Astrocyte (in vitro differentiated cells and primary cell): ENCODE measurements around the gene SLC38A1.

ENCODE experiments used
- EZH2 ChIP-seq: IDR thresholded peaks from 2 replicates; pipeline ENCODE4 v1.6.1; 2012; ENCODE audit warnings: mild to moderate bottlenecking, low read length, inconsistent platforms; ENCODE audit not compliant: insufficient read depth
- TF ChIP-seq, protein P1 (sequence below): IDR thresholded peaks from 2 replicates; pipeline ENCODE4 v1.5.1; 2011; ENCODE audit warnings: low read depth, mild to moderate bottlenecking, inconsistent platforms, low read length, moderate library complexity; ENCODE audit not compliant: insufficient read depth

DNA sequence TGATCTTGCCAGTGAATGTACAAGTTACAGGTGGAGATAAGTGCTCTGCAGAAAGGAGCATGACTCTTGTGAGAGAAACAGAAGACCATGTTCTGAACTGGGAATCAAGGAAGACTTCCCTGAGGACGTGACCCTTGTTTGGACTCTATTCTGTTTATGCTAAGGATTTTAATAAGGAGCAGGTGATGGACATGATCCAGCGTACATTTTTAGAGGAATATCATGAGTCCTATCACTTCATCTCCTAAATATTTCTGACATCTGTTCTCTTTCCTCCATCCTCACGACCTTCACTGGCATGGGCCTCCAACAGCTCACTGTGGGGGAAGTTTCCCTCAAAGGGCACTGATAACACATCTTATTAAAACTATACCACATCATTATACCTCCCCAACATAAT is 7.9 kb upstream of the SLC38A1 start:
- TF ChIP-seq, protein P1, sequence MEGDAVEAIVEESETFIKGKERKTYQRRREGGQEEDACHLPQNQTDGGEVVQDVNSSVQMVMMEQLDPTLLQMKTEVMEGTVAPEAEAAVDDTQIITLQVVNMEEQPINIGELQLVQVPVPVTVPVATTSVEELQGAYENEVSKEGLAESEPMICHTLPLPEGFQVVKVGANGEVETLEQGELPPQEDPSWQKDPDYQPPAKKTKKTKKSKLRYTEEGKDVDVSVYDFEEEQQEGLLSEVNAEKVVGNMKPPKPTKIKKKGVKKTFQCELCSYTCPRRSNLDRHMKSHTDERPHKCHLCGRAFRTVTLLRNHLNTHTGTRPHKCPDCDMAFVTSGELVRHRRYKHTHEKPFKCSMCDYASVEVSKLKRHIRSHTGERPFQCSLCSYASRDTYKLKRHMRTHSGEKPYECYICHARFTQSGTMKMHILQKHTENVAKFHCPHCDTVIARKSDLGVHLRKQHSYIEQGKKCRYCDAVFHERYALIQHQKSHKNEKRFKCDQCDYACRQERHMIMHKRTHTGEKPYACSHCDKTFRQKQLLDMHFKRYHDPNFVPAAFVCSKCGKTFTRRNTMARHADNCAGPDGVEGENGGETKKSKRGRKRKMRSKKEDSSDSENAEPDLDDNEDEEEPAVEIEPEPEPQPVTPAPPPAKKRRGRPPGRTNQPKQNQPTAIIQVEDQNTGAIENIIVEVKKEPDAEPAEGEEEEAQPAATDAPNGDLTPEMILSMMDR, result no peak
- no peak for TF ChIP-seq EZH2
